ENCODE results near the gene RPL36.

- TF ChIP-seq FOXP2 (optimal IDR thresholded peaks at IDR 0.05; ENCODE audit: control extremely low read depth, extremely low read length, insufficient read depth) = no peak
- TF ChIP-seq POLR2AphosphoS5 (IDR thresholded peaks at IDR 0.05; ENCODE audit: borderline replicate concordance, low read depth, low read length) = no peak
- no peak for TF ChIP-seq EZH2 (IDR thresholded peaks at IDR 0.05)
Measured at GRCh38 chr19:5665781-5666513, 24.1 kb upstream of the RPL36 start.

All from SK-N-MC (cell line).